Measurements from ENCODE around the gene CLIC1. TPM values are rescaled to one million over a fixed set of nuclear protein-coding genes. Genes with fewer than 3 reads are reported as not detected.

CLIC1 gene
- total RNA-seq, 2 donors from 2014 or later = 68.9 to 92.9 TPM

GRCh38 chr6:31723980-31724691 lies 12.2 kb downstream of the CLIC1 start:
- no peak overlapping the region for H3K4me3 ChIP-seq
- no peak overlapping the region for H3K27ac ChIP-seq
- no peaks in the 10 kb centered on the region for H3K36me3 ChIP-seq (replicated peaks in 1 of 2; ENCODE audit: insufficient read depth in 1 of 2, low read depth in 2 of 2)
- intact Hi-C loops (cut with DNase I) = no loop called here
- 76% methylated on average over 15 to 16 of the region's 25 CpGs for WGBS, 2 donors
- no peaks in the 10 kb centered on the region for H3K9me3 ChIP-seq
- TF ChIP-seq POLR2A (IDR thresholded peaks at IDR 0.05) (no peak), CTCF (IDR thresholded peaks at IDR 0.05) (no peak)
- ATAC-seq (no peak), DNase-seq (no peak)
- H3K4me1 ChIP-seq = peaks cover 11% of the 10 kb centered on the region
- H3K27me3 ChIP-seq = no peaks in the 10 kb centered on the region

GRCh38 chr6:31723245-31723979 lies 12.9 kb downstream of the CLIC1 start, which contains the start of gene MPIG6B:
TSS of gene MPIG6B (plus strand) at chr6:31723373. CDS start at chr6:31723384, 11 bp downstream.
- intact Hi-C loops (cut with DNase I) = no loop called here
- TF ChIP-seq CTCF (IDR thresholded peaks at IDR 0.05) (no peak), POLR2A (IDR thresholded peaks at IDR 0.05) (no peak)
- Histone ChIP-seq H3K27ac (no peak within 1 kb of the TSS), H3K36me3 (replicated peaks in 1 of 2; ENCODE audit: insufficient read depth in 1 of 2, low read depth in 2 of 2) (no peaks in the 10 kb centered on the region), H3K4me3 (no peak within 1 kb of the TSS), H3K27me3 (no peaks in the 10 kb centered on the region), H3K4me1 (peaks cover 11% of the 10 kb centered on the region), H3K9me3 (no peaks in the 10 kb centered on the region)
- ATAC-seq (no peak), DNase-seq (no peak)
- 71 to 76% methylated on average over 30 to 46 of the region's 46 CpGs for WGBS, 2 donors

- Histone ChIP-seq H3K4me1 (peaks cover 11% of the 10 kb centered on the region), H3K27ac (no peak overlapping the region), H3K4me3 (no peak overlapping the region), H3K27me3 (no peaks in the 10 kb centered on the region), H3K9me3 (no peaks in the 10 kb centered on the region), H3K36me3 (replicated peaks in 1 of 2; ENCODE audit: insufficient read depth in 1 of 2, low read depth in 2 of 2) (no peaks in the 10 kb centered on the region)
- ATAC-seq = no peak
- TF ChIP-seq POLR2A (IDR thresholded peaks at IDR 0.05) (no peak), CTCF (IDR thresholded peaks at IDR 0.05) (no peak)
- DNase-seq = no peak
- WGBS, 2 donors = 82% methylated on average over 3 of the region's 3 CpGs; no CpG with 5 or more reads in 1 of the 2 donors
- intact Hi-C loops (cut with DNase I) = no loop called here
Measured at GRCh38 chr6:31722173-31722572, 14.2 kb downstream of the CLIC1 start.

- Histone ChIP-seq H3K9me3 (no peaks in the 10 kb centered on the region), H3K4me3 (no peak within 1 kb of the TSS), H3K27ac (no peak within 1 kb of the TSS), H3K36me3 (replicated peaks in 1 of 2; ENCODE audit: insufficient read depth in 1 of 2, low read depth in 2 of 2) (no peaks in the 10 kb centered on the region), H3K4me1 (peaks cover 11% of the 10 kb centered on the region), H3K27me3 (no peaks in the 10 kb centered on the region)
- TF ChIP-seq POLR2A (IDR thresholded peaks at IDR 0.05) (no peak), CTCF (IDR thresholded peaks at IDR 0.05) (no peak)
- DNase-seq (no peak), ATAC-seq (no peak)
- intact Hi-C loops (cut with DNase I) = no loop called here
- WGBS, 2 donors = 72 to 90% methylated on average over 4 of the region's 4 CpGs
Measured at GRCh38 chr6:31721351-31722020, 14.8 kb downstream of the CLIC1 start, which contains the start of gene LY6G6C. TSS of gene LY6G6C (minus strand) at chr6:31721746. CDS start at chr6:31721679, 67 bp downstream.
